ENCODE data around the gene AFF3. TPM values are rescaled to one million over a fixed set of nuclear protein-coding genes. Genes with fewer than 3 reads are reported as not detected.
"Not testable (repeated sequence)": the region's sequence is repeated elsewhere in the genome, so short reads cannot be mapped to it uniquely, and the experiment has no call there.

Gene AFF3
- total and polyA plus RNA-seq, 7 donors, result 0.46 to 25.0 (median 18.6) TPM

DNA sequence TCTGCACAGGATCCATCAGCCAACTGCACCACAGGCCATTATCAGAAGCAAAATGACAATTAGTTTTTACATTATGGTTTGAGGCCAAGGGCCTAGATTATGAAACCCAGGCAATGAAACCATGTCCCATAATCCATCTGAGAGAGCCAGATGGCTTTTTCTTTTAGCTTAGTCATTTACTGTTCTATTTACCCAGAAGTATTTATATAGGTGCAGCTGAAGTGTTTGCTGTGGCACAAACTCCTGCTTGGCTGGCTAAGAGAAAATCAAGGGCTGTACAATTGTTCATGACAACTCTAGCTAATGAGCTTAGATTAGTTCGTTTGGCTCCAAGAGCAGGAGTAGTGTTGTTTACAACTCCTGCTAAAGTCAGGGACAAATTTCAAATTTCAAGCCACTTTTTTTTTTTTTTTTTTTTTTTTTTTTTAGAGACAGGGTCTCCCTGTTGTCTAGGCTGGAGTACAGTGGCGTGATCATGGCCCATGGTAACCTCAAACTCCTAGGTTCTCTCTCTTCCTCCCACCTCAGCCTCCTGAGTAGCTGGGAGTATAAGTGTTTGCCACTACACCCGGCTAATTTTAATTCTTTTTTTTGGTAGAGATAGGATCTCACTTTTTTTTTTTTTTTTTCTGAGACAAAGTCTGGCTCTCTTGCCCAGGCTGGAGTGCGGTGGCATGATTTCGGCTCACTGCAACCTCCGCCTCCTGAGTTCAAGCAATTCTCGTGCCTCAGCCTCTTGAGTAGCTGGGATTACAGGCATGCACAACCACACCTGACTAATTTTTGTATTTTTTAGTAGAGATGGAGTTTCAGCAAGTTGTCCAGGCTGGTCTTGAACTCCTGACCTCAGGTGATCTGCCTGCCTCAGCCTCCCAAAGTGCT lies 634.2 kb downstream of the AFF3 start:
- Histone ChIP-seq H3K4me1 (peaks cover 0 to 16% (median 13%) of the 10 kb centered on the region in 4 donors), H3K27ac (no peak overlapping the region), H3K27me3 (no peaks in the 10 kb centered on the region), H3K36me3 (no peaks in the 10 kb centered on the region), H3K4me3 (no peak overlapping the region), H3K9me3 (no peaks in the 10 kb centered on the region)
- intact Hi-C loops (cut with DNase I), result no loop called here
- 85 to 91% methylated on average over 7 of the region's 7 CpGs for WGBS, 2 donors
- no peak for DNase-seq
- TF ChIP-seq POLR2A (IDR thresholded peaks at IDR 0.05), result no peak
- no peak for TF ChIP-seq POLR2AphosphoS5 (IDR thresholded peaks at IDR 0.05)

DNA sequence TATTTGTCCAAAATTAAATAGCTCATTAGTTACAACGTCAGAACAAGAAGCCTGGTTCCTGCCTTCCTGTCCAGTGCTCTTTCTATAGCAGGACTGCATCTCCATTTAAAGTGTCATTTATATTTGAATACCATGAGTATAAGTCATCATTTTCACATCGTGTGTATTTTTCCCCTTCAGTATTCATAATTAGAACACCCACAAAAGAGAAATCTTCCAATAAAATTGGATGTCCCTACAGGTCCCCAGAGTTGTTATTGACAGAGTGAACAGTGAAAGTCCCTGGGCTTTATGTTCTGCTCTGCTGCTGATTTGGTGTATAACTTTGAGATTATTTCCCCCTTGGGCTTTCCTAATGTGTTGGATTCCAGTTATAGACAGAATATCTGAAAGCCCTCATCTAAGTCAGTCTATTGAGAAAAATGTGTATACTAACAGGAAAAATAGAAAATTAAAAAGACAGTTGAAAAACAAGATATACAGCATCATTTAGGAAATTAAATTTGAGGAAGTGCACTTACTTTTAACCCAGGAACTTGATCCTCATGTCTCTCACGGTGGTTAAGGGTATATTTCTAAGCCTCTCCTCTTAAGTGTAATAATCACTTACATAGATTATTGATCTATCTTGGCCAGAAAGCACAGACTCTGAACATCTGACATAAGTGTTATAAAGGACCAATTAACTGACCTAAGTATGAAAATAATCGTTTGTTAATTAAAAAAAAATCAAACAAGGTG lies 637.4 kb downstream of the AFF3 start:
- intact Hi-C loops (cut with DNase I), result no loop called here
- Histone ChIP-seq H3K27me3 (no peaks in the 10 kb centered on the region), H3K36me3 (no peaks in the 10 kb centered on the region), H3K27ac (no peak overlapping the region), H3K9me3 (no peaks in the 10 kb centered on the region), H3K4me1 (no peaks in the 10 kb centered on the region), H3K4me3 (no peak overlapping the region)
- WGBS, 2 donors, result 54 to 56% methylated on average over 4 of the region's 4 CpGs
- no peak for TF ChIP-seq POLR2AphosphoS5 (IDR thresholded peaks at IDR 0.05)
- TF ChIP-seq POLR2A (IDR thresholded peaks at IDR 0.05), result no peak
- TF ChIP-seq, protein P1, sequence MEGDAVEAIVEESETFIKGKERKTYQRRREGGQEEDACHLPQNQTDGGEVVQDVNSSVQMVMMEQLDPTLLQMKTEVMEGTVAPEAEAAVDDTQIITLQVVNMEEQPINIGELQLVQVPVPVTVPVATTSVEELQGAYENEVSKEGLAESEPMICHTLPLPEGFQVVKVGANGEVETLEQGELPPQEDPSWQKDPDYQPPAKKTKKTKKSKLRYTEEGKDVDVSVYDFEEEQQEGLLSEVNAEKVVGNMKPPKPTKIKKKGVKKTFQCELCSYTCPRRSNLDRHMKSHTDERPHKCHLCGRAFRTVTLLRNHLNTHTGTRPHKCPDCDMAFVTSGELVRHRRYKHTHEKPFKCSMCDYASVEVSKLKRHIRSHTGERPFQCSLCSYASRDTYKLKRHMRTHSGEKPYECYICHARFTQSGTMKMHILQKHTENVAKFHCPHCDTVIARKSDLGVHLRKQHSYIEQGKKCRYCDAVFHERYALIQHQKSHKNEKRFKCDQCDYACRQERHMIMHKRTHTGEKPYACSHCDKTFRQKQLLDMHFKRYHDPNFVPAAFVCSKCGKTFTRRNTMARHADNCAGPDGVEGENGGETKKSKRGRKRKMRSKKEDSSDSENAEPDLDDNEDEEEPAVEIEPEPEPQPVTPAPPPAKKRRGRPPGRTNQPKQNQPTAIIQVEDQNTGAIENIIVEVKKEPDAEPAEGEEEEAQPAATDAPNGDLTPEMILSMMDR (IDR thresholded peaks at IDR 0.05), result no peak
- no peak for TF ChIP-seq EP300 (IDR thresholded peaks at IDR 0.05)
- no peak for DNase-seq

DNA sequence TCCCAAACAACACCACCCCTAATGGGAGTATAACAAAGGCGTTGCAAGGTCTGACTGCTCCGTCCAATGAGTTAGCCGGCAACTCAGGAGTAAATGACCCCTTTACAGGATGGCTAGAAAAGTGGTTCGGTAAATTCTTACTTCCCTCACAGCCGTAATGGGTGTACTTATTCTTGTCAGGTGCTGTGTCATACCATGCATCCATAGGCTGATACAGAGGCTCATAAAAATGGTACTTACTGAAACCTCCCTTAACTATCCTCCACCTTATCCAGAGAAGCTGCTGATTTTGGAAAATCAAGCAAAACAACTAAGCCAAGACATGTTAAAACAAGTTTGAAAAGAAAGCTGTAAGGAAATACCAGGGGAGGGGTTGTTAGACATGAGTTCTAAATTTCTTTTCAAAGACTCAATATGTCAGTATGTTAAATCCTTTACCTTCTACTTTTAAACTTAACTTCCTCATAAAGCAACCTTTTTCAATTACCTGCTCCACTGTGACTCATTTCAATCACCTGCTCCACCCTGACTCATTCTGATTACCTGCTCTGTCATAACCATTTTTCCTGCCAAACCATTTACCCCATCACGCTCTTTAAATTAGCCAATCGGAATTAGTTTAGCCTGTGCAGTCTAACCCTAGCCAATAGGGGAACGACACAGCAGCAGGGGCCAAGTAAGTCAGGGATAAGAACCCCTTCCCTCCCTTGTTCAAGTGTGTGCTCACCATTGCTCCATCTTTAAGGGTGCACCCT lies 638.6 kb downstream of the AFF3 start:
- H3K4me3 ChIP-seq; H3K9me3 ChIP-seq; H3K36me3 ChIP-seq; H3K4me1 ChIP-seq; intact Hi-C loops (cut with DNase I); H3K27me3 ChIP-seq; H3K27ac ChIP-seq; DNase-seq: not testable (repeated sequence)
- 45 to 80% methylated on average over 8 of the region's 8 CpGs for WGBS, 2 donors

DNA sequence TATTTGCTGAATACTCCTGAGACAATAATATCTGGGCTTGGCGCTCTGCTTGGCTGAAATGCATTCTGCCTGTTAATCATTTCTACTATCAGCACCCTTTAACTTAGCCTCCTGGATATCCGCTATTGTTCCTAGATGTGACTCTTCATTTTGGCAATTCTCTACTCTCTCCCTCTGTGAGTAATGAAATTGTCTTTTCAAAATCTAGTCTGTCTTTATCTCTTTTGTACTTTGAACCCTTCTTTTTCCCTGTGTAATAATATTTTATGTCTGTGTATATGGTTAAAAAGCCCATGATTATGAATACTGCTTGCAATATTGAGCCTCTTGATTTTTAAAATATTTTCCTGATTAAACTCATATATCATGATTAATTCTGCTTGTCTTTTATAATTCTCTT lies 646.4 kb downstream of the AFF3 start:
- TF ChIP-seq, protein P1 (IDR thresholded peaks at IDR 0.05), result no peak
- no peak for TF ChIP-seq POLR2A (IDR thresholded peaks at IDR 0.05)
- TF ChIP-seq POLR2AphosphoS5 (IDR thresholded peaks at IDR 0.05), result no peak
- no peak for TF ChIP-seq EP300 (IDR thresholded peaks at IDR 0.05)
- no peak for DNase-seq
- Histone ChIP-seq H3K36me3 (no peaks in the 10 kb centered on the region), H3K9me3 (no peaks in the 10 kb centered on the region), H3K4me1 (peaks cover 0 to 4% (median 2%) of the 10 kb centered on the region in 4 donors), H3K27me3 (no peaks in the 10 kb centered on the region), H3K27ac (no peak overlapping the region), H3K4me3 (no peak overlapping the region)
- intact Hi-C loops (cut with DNase I), result loop anchor here (10.0 kb wide), 1 partner anchor 341 kb away; the partner anchor contains the start of genes LIPT1 and TSGA10
- 23 to 67% methylated on average over 2 of the region's 2 CpGs for WGBS, 2 donors

Other genes with a start within 250 kb of the AFF3 start
- 10 to 100 TPM; 14.6 to 25.8 (median 18.6) TPM for gene LONRF2, start 179.9 kb upstream of the AFF3 start, total RNA-seq
- gene LONRF2, start 179.9 kb upstream of the AFF3 start, polyA plus RNA-seq, result under 1 TPM; under 0.01 to 0.89 (median under 0.01) TPM